Ovary (tissue), 9 donors: Measurements from ENCODE around the gene CFAP61. TPM values are rescaled to one million over a fixed set of nuclear protein-coding genes. Genes with fewer than 3 reads are reported as not detected.

Experiments used
- DNase-seq, 5 donors: peaks; one replicate each; pipeline ENCODE4 v3.0.0-alpha.2; 2019 to 2020
- H3K27ac ChIP-seq, 2 donors: fragments of 200-600 bp; one replicate each; pipeline versions ENCODE4 v1.5.1 to v1.8.0; 2019 to 2022
- H3K27me3 ChIP-seq: fragments of 200-600 bp; one replicate; pipeline ENCODE4 v1.8.0; 2022
- H3K36me3 ChIP-seq: fragments of 200-600 bp; sonication (generic); one replicate; pipeline ENCODE4 v1.5.1; 2019
- H3K4me1 ChIP-seq: one replicate; pipeline ENCODE4 v1.8.1; 2013; ENCODE audit warnings: mild to moderate bottlenecking, moderate library complexity; ENCODE audit not compliant: insufficient read depth
- H3K4me3 ChIP-seq: fragments of 200-600 bp; sonication (generic); one replicate; pipeline ENCODE4 v1.5.1; 2017
- H3K9me3 ChIP-seq, 2 donors: fragments of 200-600 bp in 1 of 2; sonication (generic) in 1 of 2; one replicate each; pipeline versions ENCODE4 v1.5.1 to v1.8.1; 2013 to 2019; ENCODE audit warnings: mild to moderate bottlenecking in 1 of 2, moderate library complexity in 1 of 2
- CTCF ChIP-seq, 3 donors: fragments of 450-650 bp in 2 of 3; fragments of 200-600 bp in 1 of 3; IDR thresholded peaks; one replicate each; pipeline versions ENCODE4 v1.5.1 to v1.8.0; 2016 to 2022; ENCODE audit warnings: antibody characterized with exemption in 3 of 3, mild to moderate bottlenecking in 1 of 3
- EP300 ChIP-seq: sonication (generic); formaldehyde crosslinking; IDR thresholded peaks from one replicate; pipeline ENCODE4 v1.6.1; 2017; ENCODE audit warnings: antibody characterized with exemption
- POLR2A ChIP-seq: fragments of 450-650 bp; IDR thresholded peaks from one replicate; pipeline ENCODE4 v1.6.1; 2017; ENCODE audit warnings: antibody characterized with exemption, mild to moderate bottlenecking, moderate library complexity
- WGBS, 3 donors: extraction: QIAGEN DNeasy Blood & Tissue Kit in 1 of 3; methylation state at CpG; one replicate each; pipeline versions ENCODE4 v1.1.5 to v1.1.7; 2013 to 2017; 5-methylcytosine and 5-hydroxymethylcytosine counted together
- intact Hi-C, 4 donors: fragments of 100-400 bp; cut with DNase I; formaldehyde crosslinking; loops; one replicate each; pipeline versions ENCODE4 v1.11.0 to v1.15.1; 2022 to 2023
- polyA plus RNA-seq, 2 donors: library from polyadenylated mRNA; stranded (reverse); fragments of 200-250 nt in 1 of 2; fragments of 350-450 nt in 1 of 2; fragmentation: Illumina TruSeq in 1 of 2; extraction: RNeasy Lipid Tissue Mini Kit (QIAGEN cat#74804) in 1 of 2; gene quantifications; one replicate each; pipeline ENCODE4 v1.2.3, GENCODE V29; 2013 to 2014
- total RNA-seq, 7 donors: library from RNA; depleted of rRNA in 2 of 7; stranded (reverse); fragments of >200 nt in 2 of 7; fragmentation: NEBNext Ultra II Directional in 3 of 7; extraction: Animal tissue kit (Norgen Biotek cat#: 25700) in 3 of 7; gene quantifications; one replicate each; pipeline versions ENCODE4 v1.1.0 to v1.2.4, GENCODE V29; 2016 to 2023
- donor health status: DM: no; HTN: no; CAD: no; lungs with moderate emphysema.
- donor health status: DM: no; HTN: no; CAD: no.
- donor health status: Bipolar disorder and iron deficiency.
- donor health status: DM: yes; HTN: yes; CAD: no.
- donor health status: DM: no; HTN: no; CAD: no.
- donor health status: DM: yes; HTN: yes; CAD: no.

The CFAP61 gene
- total and polyA plus RNA-seq, 9 donors: 0.12 to 13.1 (median 0.96) TPM; not detected in 1

GRCh38 chr20:20321917-20322316 lies 269.6 kb downstream of the CFAP61 start:
- no peak overlapping the region for H3K27ac ChIP-seq
- TF ChIP-seq POLR2A: no peak
- no peak for TF ChIP-seq CTCF (IDR thresholded peaks at IDR 0.05)
- no peak for TF ChIP-seq EP300
- H3K4me3 ChIP-seq: no peak overlapping the region
- no peaks in the 10 kb centered on the region for H3K4me1 ChIP-seq
- intact Hi-C loops: no loop called here
- DNase-seq: no peak
- no peaks in the 10 kb centered on the region for H3K9me3 ChIP-seq
- no peaks in the 10 kb centered on the region for H3K36me3 ChIP-seq
- 67 to 93% (median 82%) methylated on average over 1 of the region's 1 CpG for WGBS, 3 donors
- no peaks in the 10 kb centered on the region for H3K27me3 ChIP-seq

GRCh38 chr20:20322912-20323311 lies 270.6 kb downstream of the CFAP61 start:
- H3K27me3 ChIP-seq: no peaks in the 10 kb centered on the region
- no peak overlapping the region for H3K4me3 ChIP-seq
- no peaks in the 10 kb centered on the region for H3K9me3 ChIP-seq
- no peak for DNase-seq
- 82 to 92% (median 88%) methylated on average over 6 of the region's 6 CpGs for WGBS, 3 donors
- H3K27ac ChIP-seq: no peak overlapping the region
- intact Hi-C loops: no loop called here
- no peaks in the 10 kb centered on the region for H3K36me3 ChIP-seq
- no peak for TF ChIP-seq CTCF (IDR thresholded peaks at IDR 0.05)
- TF ChIP-seq POLR2A: no peak
- TF ChIP-seq EP300: no peak
- H3K4me1 ChIP-seq: no peaks in the 10 kb centered on the region

- Histone ChIP-seq H3K9me3 (no peaks in the 10 kb centered on the region), H3K36me3 (no peaks in the 10 kb centered on the region), H3K27ac (no peak overlapping the region), H3K4me3 (no peak overlapping the region), H3K27me3 (no peaks in the 10 kb centered on the region), H3K4me1 (no peaks in the 10 kb centered on the region)
- no peak for DNase-seq
- intact Hi-C loops: no loop called here
- TF ChIP-seq EP300 (no peak), CTCF (IDR thresholded peaks at IDR 0.05) (no peak), POLR2A (no peak)
- 80 to 83% (median 83%) methylated on average over 6 of the region's 6 CpGs for WGBS, 3 donors
Observed at GRCh38 chr20:20327746-20328145, 275.4 kb downstream of the CFAP61 start.

GRCh38 chr20:20329564-20329963 lies 277.2 kb downstream of the CFAP61 start:
- H3K4me3 ChIP-seq: no peak overlapping the region
- no peaks in the 10 kb centered on the region for H3K36me3 ChIP-seq
- no peak overlapping the region for H3K27ac ChIP-seq
- no peaks in the 10 kb centered on the region for H3K4me1 ChIP-seq
- 85 to 87% (median 87%) methylated on average over 13 of the region's 13 CpGs for WGBS, 3 donors
- TF ChIP-seq EP300: no peak
- no peak for TF ChIP-seq POLR2A
- TF ChIP-seq CTCF (IDR thresholded peaks at IDR 0.05): no peak
- no peaks in the 10 kb centered on the region for H3K27me3 ChIP-seq
- intact Hi-C loops: no loop called here
- DNase-seq: no peak
- H3K9me3 ChIP-seq: no peaks in the 10 kb centered on the region

GRCh38 chr20:20331156-20331555 lies 278.8 kb downstream of the CFAP61 start:
- intact Hi-C loops: no loop called here
- 56 to 67% (median 56%) methylated on average over 1 of the region's 1 CpG for WGBS, 3 donors
- TF ChIP-seq EP300 (no peak), POLR2A (no peak), CTCF (IDR thresholded peaks at IDR 0.05) (no peak)
- no peaks in the 10 kb centered on the region for H3K4me1 ChIP-seq
- no peak overlapping the region for H3K27ac ChIP-seq
- H3K36me3 ChIP-seq: no peaks in the 10 kb centered on the region
- H3K9me3 ChIP-seq: no peaks in the 10 kb centered on the region
- no peak overlapping the region for H3K4me3 ChIP-seq
- no peak for DNase-seq
- H3K27me3 ChIP-seq: no peaks in the 10 kb centered on the region
